DND-41 (cell line): ENCODE measurements around the gene VPS8.

Experiments used
- ATAC-seq: fragments of 200-7000 bp; cut with Tn5 transposase; 3 replicates; pipeline ENCODE4 v1.9.1; 2021; ENCODE audit warnings: low read depth; ENCODE audit not compliant: insufficient read depth
- DNase-seq: peaks from one replicate; pipeline ENCODE4 v3.0.0-alpha.2; 2020
- H2AFZ ChIP-seq: 2 replicates; pipeline ENCODE4 v1.6.0; 2012; ENCODE audit warnings: low read depth, low read length
- H3K27ac ChIP-seq: 2 replicates; pipeline ENCODE4 v1.5.1; 2012; ENCODE audit warnings: low read length, inconsistent platforms
- H3K27me3 ChIP-seq: fragments of 200-600 bp; sonication (generic); 2 replicates; pipeline ENCODE4 v1.6.0; 2012; ENCODE audit warnings: low read length, mild to moderate bottlenecking, inconsistent platforms; ENCODE audit not compliant: insufficient read depth, poor library complexity
- H3K36me3 ChIP-seq: 2 replicates; pipeline ENCODE4 v1.5.1; 2012; ENCODE audit warnings: low read length, inconsistent platforms; ENCODE audit not compliant: insufficient read depth
- H3K4me1 ChIP-seq: 2 replicates; pipeline ENCODE4 v1.5.1; 2012; ENCODE audit warnings: mild to moderate bottlenecking, low read length; ENCODE audit not compliant: insufficient read depth
- H3K4me2 ChIP-seq: 2 replicates; pipeline ENCODE4 v1.6.0; 2012; ENCODE audit warnings: mild to moderate bottlenecking, moderate library complexity, low read length, inconsistent platforms; ENCODE audit not compliant: insufficient read depth
- H3K4me3 ChIP-seq, 2 experiments: fragments of 200-600 bp in 1 of 2; shearing (Covaris generic) in 1 of 2; 2 replicates each; pipeline ENCODE4 v1.5.1; 2012 to 2016; ENCODE audit warnings: inconsistent platforms in 2 of 2, low read length in 2 of 2, mild to moderate bottlenecking in 2 of 2, low read depth in 1 of 2, moderate library complexity in 1 of 2
- H3K79me2 ChIP-seq: 2 replicates; pipeline ENCODE4 v1.6.0; 2012; ENCODE audit warnings: low read length, inconsistent platforms; ENCODE audit not compliant: insufficient read depth
- H3K9ac ChIP-seq: 2 replicates; pipeline ENCODE4 v1.6.0; 2012; ENCODE audit warnings: low read depth, mild to moderate bottlenecking, inconsistent platforms, low read length, moderate library complexity
- H3K9me3 ChIP-seq: 2 replicates; pipeline ENCODE4 v1.5.1; 2012; ENCODE audit warnings: low read length, moderate library complexity, mild to moderate bottlenecking, inconsistent platforms; ENCODE audit not compliant: insufficient read depth, severe bottlenecking
- H4K20me1 ChIP-seq: 2 replicates; pipeline ENCODE4 v1.6.0; 2012; ENCODE audit warnings: low read length; ENCODE audit not compliant: insufficient read depth
- CTCF ChIP-seq: IDR thresholded peaks from 2 replicates; pipeline ENCODE4 v1.5.1; 2012; ENCODE audit warnings: borderline replicate concordance, low read length, moderate library complexity, mild to moderate bottlenecking; ENCODE audit not compliant: poor library complexity, severe bottlenecking; ENCODE audit errors: extremely low read depth
- EZH2 ChIP-seq: IDR thresholded peaks from 3 replicates; pipeline ENCODE4 v1.6.1; 2012; ENCODE audit warnings: borderline replicate concordance, low read depth, mild to moderate bottlenecking, moderate library complexity, low read length, inconsistent platforms; ENCODE audit not compliant: severe bottlenecking

Gene VPS8

GRCh38 chr3:184880276-184881019 lies 68.5 kb downstream of the VPS8 start:
- H3K36me3 ChIP-seq = peaks cover 6% of the 10 kb centered on the region; the same call in 1 of the 2 replicates
- H3K27me3 ChIP-seq = no peaks in the 10 kb centered on the region
- no peak for ATAC-seq
- no peak overlapping the region for H3K9ac ChIP-seq
- no peak overlapping the region for H3K4me2 ChIP-seq
- no peak overlapping the region for H2AFZ ChIP-seq
- no peak overlapping the region for H3K4me3 ChIP-seq
- H3K9me3 ChIP-seq = no peaks in the 10 kb centered on the region
- no peaks in the 10 kb centered on the region for H3K79me2 ChIP-seq
- TF ChIP-seq EZH2 (no peak), CTCF (no peak)
- no peaks in the 10 kb centered on the region for H3K4me1 ChIP-seq
- no peak overlapping the region for H3K27ac ChIP-seq
- no peak for DNase-seq
- no peaks in the 10 kb centered on the region for H4K20me1 ChIP-seq

GRCh38 chr3:184884359-184885017 lies 72.5 kb downstream of the VPS8 start:
- Histone ChIP-seq H3K4me2 (no peak overlapping the region), H4K20me1 (no peaks in the 10 kb centered on the region)
- no peak for ATAC-seq

GRCh38 chr3:184885112-184885511 lies 73.1 kb downstream of the VPS8 start:
- no peak overlapping the region for H3K4me3 ChIP-seq
- ATAC-seq (no peak), DNase-seq (no peak)
- H3K27ac ChIP-seq = no peak overlapping the region
- no peak overlapping the region for H3K9ac ChIP-seq
- H3K27me3 ChIP-seq = no peaks in the 10 kb centered on the region
- H2AFZ ChIP-seq = no peak overlapping the region
- no peaks in the 10 kb centered on the region for H3K9me3 ChIP-seq
- H4K20me1 ChIP-seq = no peaks in the 10 kb centered on the region
- H3K79me2 ChIP-seq = no peaks in the 10 kb centered on the region
- no peaks in the 10 kb centered on the region for H3K4me1 ChIP-seq
- no peak for TF ChIP-seq CTCF
- no peak for TF ChIP-seq EZH2
- no peak overlapping the region for H3K4me2 ChIP-seq
- peaks cover 3% of the 10 kb centered on the region; the same call in 1 of the 2 replicates for H3K36me3 ChIP-seq

More at GRCh38 chr3:184884359-184885017, 72.5 kb downstream of the VPS8 start:
- H3K27ac ChIP-seq = no peak overlapping the region
- H3K9me3 ChIP-seq = no peaks in the 10 kb centered on the region
- H2AFZ ChIP-seq = no peak overlapping the region
- no peak overlapping the region for H3K9ac ChIP-seq
- no peaks in the 10 kb centered on the region for H3K27me3 ChIP-seq
- peaks cover 3% of the 10 kb centered on the region; the same call in 1 of the 2 replicates for H3K36me3 ChIP-seq
- H3K79me2 ChIP-seq = no peaks in the 10 kb centered on the region
- DNase-seq = no peak
- TF ChIP-seq CTCF = no peak
- no peak for TF ChIP-seq EZH2
- no peaks in the 10 kb centered on the region for H3K4me1 ChIP-seq
- H3K4me3 ChIP-seq = no peak overlapping the region
